T-helper 1 cell treated with Interleukin-12 subunit alpha and Interleukin-12 subunit beta and Interleukin-4 antibody, amounts not matched to agents 30 ng/mL and 1 ng/mL, for 36 hours (primary cell): ENCODE measurements around the gene MCUR1. TPM values are rescaled to one million over a fixed set of nuclear protein-coding genes. Genes with fewer than 3 reads are reported as not detected.
"Not testable (repeated sequence)": the region's sequence is repeated elsewhere in the genome, so short reads cannot be mapped to it uniquely, and the experiment has no call there.

Experiments
- intact Hi-C: fragments of 100-400 bp; cut with micrococcal nuclease; formaldehyde crosslinking; loops from one replicate; pipeline ENCODE4 v1.15.1; 2024
- total RNA-seq: library from RNA; stranded (reverse); gene quantifications from 2 replicates; pipeline ENCODE4 v1.2.3, GENCODE V29; 2022

MCUR1 gene
- total RNA-seq, 1 donor from 2014 or later: 16.4 TPM

DNA sequence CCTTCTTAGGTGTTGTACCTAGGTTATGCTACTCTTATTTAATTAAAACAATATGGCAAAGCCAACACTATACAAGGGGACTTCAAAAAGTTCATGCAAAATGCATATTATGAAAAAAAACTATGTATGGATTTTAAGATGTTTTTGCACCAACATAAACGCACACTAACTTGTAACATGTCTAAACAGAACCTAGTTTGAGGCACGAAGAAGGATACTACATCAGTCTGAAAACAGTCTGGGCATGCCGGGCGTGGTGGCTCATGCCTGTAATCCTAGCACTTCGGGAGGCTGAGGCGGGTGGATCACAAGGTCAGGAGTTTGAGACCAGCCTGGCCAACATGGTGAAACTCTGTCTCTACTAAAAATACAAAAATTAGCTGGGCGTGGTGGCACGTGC lies 34.2 kb downstream of the MCUR1 start:
- intact Hi-C loops: not testable (repeated sequence)

DNA sequence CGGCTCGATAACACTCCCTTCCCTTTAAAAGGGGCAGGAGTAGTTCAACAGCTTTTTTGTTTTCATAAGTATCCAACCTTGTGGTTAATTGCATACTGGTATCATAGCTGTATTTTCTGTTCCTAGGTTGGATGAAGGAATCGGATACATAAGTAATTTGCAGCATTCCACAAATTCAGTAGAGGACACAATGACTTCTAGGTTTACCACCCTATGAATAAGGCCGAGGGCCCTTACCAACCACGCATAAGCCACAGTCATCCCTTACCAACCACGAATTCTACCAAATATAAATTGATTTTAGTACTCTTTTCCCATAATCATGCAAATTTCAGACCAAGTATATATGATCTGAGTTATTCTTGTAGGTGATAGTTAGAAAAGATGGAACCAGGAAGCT lies 36.3 kb downstream of the MCUR1 start:
- intact Hi-C loops: no loop called here

DNA sequence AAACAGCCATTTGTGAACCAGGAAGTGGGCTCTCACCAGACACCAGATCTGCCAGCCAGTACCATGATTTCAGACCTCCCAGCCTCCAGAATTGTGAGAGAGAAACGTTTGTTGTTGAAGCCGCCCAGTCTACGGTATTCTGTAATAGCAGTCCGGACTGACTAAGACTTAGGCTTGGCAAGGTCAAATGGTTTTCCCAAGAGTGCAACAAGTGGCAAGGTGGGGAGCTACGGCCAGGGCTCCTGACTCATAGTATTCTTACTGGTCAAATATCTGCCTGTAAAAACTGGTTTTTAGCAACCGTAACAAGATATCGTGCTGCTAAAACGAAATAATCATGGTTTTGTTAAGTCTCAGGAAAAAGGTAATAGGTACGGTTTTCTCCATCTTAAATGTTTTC lies 37.8 kb downstream of the MCUR1 start:
- intact Hi-C loops: no loop called here

DNA sequence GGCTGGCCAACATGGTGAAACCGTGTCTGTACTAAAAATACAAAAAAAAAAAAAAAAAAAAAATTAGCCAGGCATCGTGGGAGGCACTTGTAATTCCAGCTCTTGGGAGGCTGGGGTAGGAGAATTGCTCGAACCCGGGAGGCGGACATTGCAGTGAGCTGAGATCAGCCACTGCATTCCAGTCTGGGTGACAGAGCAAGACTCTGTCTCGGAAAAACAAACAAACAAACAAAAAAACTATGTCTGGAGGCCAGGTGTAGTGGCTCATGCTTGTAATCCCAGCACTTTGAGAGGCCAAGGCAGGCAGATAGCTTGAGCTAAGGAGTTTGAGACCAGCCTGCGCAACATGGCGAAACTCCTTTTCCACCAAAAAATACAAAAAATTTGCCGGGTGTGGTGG lies 38.9 kb downstream of the MCUR1 start:
- intact Hi-C loops: not testable (repeated sequence)

DNA sequence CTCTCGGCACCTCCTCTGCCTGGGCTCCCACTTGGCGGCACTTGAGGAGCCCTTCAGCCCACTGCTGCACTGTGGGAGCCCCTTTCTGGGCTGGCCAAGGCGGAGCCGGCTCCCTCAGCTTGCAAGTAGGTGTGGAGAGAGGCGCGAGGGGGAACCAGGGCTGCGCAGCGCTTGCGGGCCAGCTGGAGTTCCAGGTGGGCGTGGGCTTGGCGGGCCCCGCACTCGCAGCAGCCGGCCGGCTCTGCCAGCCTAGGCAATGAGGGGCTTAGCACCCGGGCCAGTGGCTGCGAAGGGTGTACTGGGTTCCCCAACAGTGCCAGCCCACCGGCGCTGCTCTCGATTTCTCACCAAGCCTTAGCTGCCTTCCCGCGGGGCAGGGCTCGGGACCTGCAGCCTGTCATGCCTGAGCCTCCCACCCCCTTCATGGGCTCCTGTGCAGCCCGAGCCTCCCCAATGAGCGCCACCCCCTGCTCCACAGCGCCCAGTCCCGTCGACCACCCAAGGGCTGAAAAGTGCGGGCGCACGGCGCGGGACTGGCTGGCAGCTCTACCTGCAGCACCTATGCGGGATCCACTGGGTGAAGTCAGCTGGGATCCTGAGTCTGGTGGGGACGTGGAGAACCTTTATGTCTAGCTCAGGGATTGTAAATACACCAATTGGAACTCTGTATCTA lies 41.9 kb downstream of the MCUR1 start:
- intact Hi-C loops: not testable (repeated sequence)

DNA sequence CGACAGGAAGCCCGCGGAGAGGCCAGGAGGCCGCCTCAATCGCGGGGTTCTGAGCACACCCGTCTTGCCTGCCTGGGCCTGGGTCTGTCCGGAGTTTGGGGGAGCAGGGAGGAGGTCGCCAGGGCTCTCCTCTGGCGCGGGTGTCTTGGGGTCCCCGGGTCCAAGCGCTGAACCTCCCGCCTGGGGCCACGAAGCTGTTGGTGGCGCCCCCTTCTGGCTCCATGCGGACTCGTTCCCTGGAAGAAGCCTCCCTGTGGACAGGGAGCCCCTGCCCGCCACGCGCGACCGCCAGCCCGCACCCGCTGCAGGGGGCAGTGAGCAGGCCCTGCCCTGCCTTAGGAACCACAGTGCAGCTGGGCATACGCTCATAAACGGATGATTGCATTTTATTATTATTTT lies 44.7 kb downstream of the MCUR1 start:
- intact Hi-C loops: loop anchor here (10.0 kb wide), 2 partner anchors 315 to 415 kb away; no protein-coding TSS in a partner anchor

DNA sequence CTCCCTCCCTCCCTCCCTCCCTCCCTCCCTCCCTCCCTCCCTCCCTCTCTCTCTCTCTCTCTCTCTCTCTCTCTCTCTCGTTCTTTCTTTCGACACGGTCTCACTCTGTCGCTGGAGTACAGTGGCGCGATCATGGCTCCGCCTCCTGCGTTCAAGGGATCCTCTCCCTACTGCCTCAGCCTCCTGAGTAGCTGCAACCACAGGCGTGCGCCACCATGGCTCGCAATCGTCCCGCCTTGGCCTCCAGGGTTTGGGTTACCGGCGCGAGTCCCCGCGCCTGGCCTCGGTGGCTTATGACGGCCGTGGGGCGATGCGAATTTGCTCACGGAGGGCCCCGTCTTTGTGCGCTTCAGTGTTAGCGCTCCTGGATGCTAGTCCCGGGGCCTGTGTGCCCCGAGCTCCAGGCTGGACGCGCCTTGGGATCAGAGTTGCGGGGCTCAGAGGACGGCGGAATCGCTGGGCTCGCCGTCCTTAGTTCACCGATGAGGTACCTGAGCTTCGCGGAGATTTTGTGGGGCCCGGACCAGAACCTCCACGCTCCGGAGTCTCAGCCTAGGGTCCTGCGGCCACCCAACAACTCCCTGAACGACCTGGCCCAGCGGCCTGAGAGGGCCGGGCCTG lies 45.2 kb downstream of the MCUR1 start:
- intact Hi-C loops: loop anchor here (10.0 kb wide), 2 partner anchors 314 to 414 kb away; no protein-coding TSS in a partner anchor

DNA sequence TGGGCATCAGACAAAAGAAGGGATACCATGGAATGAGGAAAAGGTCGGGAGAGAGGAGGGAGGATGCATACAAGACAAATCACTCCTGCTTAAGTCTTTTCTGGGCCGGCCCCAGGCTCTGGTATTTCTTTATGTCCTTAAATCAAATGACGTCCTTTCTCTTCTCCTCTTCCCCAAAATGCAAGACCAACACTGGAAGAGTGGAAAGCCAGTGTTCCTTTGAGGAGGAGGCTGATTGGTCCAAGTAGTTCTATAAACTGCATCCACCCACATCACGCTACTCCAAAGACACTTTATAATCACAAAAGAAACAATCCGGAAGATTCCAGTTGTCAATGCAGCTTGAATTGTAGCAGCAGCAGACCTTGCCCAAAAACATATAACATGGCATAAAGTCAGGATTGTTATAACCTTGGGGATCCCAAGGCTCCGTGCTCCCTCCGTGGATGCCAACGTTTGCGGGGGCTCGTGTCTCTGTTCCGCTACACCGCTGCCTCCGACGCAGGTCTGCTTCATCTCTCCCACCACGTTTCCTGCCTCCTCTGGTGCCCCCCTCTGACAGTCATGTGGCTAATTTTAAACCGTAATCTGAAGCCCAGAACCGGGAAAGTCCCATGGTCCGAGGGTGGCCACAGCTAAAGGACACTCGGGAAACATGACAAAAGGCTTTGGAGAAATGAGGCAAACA lies 47.1 kb downstream of the MCUR1 start:
- intact Hi-C loops: loop anchor here (10.0 kb wide), 2 partner anchors 312 to 412 kb away; no protein-coding TSS in a partner anchor

DNA sequence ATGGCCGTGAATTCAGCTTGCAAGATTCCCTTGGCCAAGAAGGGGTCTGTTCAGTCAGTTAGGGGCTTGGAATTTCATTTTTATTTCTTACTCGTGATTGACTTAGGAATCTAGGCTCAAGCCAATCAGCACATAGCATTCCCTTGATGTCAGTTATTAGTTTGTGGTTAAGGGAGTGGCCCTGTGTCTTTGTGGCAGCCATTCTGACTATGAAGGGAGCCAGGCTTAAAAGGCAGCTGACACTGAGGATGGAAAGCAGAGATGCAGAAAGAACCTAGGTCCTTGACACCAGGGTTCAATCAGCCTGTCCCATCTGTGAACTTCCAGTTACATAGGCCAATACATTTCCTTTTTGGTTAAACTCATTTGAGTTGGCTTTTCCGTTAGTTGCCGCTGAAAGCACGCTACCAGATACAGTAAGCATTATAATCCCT lies 48.1 kb downstream of the MCUR1 start:
- intact Hi-C loops: loop anchor here (10.0 kb wide), 2 partner anchors 311 to 411 kb away; no protein-coding TSS in a partner anchor

DNA sequence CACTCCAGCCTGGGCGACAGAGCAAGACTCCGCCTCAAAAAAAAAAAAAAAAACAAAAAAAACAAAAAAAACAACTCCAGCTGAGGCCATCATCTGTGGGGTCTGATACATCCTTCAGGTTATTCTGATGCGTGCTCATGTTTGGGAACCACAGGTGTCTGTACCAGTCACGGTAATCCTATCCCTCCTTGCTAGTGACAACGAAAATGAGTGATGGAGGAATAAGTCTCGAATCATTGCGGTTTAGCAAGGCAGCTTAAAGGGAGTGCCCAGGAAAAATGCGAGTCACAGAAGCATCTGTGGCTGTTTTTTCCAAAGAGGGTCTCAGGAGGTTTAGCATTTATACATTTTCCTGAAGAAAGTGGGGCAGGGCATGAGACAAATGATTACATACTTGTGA lies 48.8 kb downstream of the MCUR1 start:
- intact Hi-C loops: loop anchor here (10.0 kb wide), 2 partner anchors 311 to 411 kb away; no protein-coding TSS in a partner anchor

DNA sequence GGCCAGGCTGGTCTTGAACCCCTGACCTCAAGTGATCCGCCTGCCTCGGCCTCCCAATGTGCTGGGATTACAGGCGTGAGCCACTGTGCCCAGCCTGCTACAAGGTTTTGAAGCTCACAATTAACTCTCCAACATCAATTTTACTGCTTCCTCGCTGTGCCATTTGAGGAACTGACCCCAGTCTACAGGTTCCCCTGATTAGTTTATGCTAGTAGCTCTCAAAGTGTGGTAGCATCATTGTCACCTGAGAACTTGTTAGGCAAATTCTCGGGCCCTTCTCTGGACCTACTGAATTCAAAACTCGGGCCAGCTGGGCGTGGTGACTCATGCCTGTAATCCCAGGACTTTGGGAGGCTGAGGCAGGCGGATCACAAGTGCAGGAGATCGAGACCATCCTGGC lies 49.4 kb downstream of the MCUR1 start:
- intact Hi-C loops: loop anchor here (10.0 kb wide), 2 partner anchors 310 to 410 kb away; no protein-coding TSS in a partner anchor

DNA sequence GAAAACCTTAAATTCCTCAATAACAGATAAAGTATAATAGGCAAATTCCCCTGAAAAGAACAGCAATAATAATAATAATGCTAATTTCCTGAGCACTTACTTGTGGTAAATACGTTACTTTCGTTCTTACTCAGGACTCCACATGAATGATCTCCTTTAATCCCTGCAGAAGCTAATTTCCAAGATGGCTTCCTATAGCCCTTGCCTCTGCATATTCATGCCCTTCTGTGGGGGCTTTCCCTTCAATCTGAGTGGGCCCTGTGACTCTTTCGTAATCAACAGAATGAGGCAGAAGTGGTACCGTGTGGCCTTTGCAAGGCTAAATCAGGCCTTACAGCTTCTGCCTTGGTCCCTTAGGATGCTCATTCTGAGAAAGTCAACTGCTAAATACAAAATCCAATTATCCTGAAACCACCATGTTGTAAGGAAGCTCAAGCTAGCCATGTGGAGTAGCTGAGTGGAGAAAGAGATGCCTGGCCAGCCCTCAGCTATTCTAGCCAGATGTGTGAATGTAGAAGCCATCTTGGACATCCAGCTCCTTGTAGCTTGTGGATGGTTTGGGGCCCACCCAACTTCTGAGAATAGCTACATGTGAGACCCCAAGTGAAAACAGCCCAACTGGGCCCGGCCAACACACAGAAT lies 50.5 kb downstream of the MCUR1 start:
- intact Hi-C loops: loop anchor here (2.0 to 10.0 kb wide), 4 partner anchors 17 to 409 kb away; partner anchors contain the start of gene MCUR1

DNA sequence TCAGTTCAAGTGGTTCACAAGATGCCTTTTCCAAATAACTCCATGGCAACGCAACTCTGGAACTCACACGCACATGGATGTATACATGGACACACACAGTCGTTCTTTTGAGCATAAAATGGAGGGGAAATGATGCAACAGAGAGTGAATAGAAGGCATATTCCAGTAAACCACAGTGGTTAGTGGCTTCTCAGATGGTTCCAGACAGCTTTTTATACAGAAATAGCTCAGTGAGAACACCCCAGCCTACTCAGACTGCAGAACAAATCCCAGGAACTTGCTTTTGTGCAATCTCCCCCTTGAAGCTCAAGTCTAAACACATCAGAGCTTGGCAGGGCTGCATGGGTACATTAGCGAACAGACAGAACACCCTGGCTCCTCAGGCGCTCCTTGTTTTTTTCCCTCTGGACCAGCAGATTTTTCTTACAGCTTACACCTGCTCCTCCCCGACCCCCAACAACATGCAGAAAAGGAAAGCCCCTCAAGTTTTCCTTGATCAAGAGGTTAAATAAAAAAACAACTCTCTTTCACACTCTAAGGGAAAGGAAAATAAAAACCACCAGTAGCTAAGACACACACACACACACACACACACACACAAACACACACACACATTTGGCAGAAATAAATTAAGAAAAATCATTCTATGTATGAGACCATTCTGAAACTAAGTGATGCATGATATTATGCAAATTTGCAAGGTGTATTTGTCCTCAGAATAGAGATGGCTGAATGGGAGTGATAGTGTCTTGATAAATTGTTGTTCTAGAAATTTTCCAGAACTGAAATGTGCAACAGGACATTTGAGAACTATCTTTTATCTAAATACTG lies 51.5 kb downstream of the MCUR1 start:
- intact Hi-C loops: loop anchor here (1.0 to 10.0 kb wide), 6 partner anchors 16 to 408 kb away; partner anchors contain the start of genes MCUR1 and SIRT5

DNA sequence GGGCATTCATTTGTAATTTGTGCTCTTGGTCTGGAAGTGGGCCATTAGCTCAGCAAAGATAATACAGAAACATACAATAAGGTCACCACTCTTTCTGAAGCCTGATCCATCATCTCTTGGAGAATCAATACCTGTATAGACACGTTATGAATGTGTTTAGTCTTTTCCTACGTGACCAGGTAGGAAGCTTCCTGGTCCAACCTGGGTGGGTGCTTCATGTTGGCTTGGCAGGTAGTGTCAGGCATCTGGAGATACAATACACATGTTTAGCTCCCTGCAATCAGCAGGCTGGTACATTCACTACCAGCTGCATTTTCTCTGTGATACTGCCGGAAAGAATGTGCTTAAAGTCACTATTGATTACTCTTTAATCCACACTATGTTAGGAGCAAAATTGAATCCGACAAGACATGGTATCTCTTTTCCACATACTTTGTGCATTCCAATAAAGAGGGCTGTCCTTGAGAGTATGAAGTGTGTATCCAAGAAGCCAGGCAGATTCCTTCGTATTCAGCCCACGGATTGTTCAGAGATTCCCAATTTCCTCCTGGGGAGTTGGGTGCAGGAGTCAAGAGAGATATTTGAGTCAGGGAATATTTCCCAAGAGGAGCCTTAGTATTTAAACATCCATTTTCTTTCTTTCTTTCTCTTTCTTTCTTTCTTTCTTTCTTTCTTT lies 52.9 kb downstream of the MCUR1 start:
- intact Hi-C loops: loop anchor here (1.0 to 10.0 kb wide), 6 partner anchors 15 to 407 kb away; partner anchors contain the start of genes MCUR1 and SIRT5

DNA sequence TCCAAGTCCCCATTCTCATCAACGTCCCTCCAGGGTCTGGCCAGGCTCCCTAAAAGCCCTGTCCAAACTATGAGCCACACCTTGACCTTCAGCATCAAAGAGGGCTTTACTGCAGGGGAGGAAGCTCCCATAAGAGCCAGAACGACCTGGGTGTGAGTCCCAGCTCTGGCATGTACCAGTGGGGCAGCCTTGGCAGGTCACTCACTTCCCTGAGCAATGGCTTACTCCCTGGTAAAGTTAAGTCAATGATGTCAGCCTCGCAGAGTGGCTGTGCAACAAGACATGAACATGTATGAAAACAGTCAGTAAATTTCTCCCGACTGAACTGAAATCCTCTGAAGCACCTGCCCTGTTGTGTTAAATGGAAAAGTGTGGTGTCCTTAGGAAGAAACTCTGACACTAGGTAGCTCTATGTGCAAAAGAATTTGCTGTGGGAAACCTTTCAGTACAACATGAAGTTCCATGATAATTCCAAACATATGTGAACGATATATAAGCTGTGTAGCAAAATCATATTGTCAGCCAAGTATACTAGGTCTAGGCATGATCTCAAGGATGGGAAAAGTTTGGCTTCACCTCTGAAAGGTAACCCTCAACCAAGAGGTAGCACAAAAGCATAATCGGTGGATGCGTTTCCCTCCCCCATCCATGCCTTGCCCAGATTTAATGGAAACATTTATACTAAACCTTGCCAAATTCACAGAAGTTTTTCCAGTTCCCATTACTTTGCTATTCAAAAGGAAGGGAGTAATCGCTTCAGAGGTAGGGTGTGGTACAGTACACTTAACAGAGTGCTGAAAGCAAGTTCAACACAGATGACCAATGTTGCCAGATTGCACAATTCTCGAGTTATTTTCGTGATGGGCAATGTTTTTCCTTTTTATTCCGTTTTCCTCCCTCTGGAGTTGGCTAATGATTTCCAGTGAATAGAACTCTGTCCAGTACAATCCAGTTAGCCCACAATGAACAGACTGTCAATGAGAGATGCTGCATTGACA lies 53.8 kb downstream of the MCUR1 start:
- intact Hi-C loops: loop anchor here (10.0 kb wide), 2 partner anchors 306 to 406 kb away; no protein-coding TSS in a partner anchor

DNA sequence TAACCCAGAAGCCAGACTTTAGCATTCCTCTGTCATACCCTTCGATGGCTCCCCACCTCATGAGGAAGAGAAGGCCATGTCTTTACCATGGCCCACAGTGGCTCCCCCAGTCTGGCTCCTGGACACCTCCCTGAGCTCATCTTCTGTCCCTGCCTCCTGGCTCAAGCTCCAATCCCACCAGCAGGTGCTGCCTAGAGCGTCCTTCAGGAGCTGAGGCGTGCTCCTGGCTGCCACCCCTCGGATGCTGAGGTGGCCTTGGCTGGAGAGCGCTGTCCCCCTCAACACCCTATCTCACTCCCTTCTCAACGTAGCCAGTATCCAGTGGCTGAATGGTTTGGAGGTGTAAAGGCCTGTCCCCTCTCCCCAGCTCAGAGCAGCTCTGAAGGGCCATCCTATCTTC lies 55.3 kb downstream of the MCUR1 start:
- intact Hi-C loops: no loop called here

DNA sequence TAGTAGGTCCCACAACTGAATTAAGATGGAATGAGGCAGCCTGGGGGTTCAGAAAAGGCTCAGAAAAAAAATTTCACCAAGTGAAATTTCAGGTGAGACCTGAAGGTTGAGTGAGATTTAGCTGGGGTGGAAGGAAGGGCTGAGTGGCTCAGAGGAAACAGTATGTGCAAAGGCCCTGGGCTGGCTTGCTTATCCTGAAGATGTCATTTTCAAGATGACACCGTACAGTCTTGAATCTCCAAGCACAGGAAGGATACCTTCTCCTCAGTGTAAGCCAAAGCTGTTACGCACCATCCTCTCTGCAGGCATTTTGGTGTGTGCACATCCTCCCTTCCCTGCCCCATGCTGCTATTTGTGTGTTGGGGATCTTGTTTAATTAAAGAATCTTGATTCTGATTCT lies 59.7 kb downstream of the MCUR1 start:
- intact Hi-C loops: no loop called here

DNA sequence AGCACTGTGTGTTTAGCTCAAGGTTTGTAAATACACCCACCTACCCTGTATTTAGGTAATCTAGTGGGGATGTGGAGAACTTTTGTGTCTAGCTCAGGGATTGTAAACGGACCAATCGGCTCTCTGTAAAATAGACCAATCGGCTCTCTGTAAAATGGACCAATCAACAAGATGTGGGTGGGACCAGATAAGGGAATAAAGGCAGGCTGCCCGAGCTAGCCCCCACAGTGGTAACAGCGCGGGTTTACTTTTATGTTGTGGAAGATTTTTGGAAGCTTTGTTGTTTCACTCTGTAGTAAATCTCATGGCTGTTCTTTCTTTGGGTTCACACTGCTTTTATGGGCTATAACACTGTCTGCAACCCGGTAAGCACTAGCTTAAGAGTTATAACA lies 70.6 kb downstream of the MCUR1 start:
- intact Hi-C loops: no loop called here
